HG03558 (cell line): Measurements from ENCODE around the gene TUBB1.

ENCODE experiments used
- ATAC-seq: cut with Tn5 transposase; IDR thresholded peaks from one replicate; pipeline ENCODE4 v1.9.1; 2021; ENCODE audit warnings: moderate number of reproducible peaks; ENCODE audit not compliant: unreplicated experiment; ENCODE audit errors: extremely low read depth

Gene TUBB1

GRCh38 chr20:58988565-58988882 is 30.7 kb upstream of the TUBB1 start:
- no peak for ATAC-seq

- no peak for ATAC-seq
Observed at GRCh38 chr20:58989196-58989595, 30.0 kb upstream of the TUBB1 start.

- no peak for ATAC-seq
Observed at GRCh38 chr20:58990651-58991445, 28.4 kb upstream of the TUBB1 start.

- ATAC-seq = no peak
Observed at GRCh38 chr20:58991715-58992114, 27.5 kb upstream of the TUBB1 start.

GRCh38 chr20:58992911-58993310 is 26.3 kb upstream of the TUBB1 start:
- no peak for ATAC-seq

GRCh38 chr20:58993332-58994248 is 25.6 kb upstream of the TUBB1 start:
- no peak for ATAC-seq

- ATAC-seq = no peak
Observed at GRCh38 chr20:58994390-58995159, 24.7 kb upstream of the TUBB1 start.

DNA sequence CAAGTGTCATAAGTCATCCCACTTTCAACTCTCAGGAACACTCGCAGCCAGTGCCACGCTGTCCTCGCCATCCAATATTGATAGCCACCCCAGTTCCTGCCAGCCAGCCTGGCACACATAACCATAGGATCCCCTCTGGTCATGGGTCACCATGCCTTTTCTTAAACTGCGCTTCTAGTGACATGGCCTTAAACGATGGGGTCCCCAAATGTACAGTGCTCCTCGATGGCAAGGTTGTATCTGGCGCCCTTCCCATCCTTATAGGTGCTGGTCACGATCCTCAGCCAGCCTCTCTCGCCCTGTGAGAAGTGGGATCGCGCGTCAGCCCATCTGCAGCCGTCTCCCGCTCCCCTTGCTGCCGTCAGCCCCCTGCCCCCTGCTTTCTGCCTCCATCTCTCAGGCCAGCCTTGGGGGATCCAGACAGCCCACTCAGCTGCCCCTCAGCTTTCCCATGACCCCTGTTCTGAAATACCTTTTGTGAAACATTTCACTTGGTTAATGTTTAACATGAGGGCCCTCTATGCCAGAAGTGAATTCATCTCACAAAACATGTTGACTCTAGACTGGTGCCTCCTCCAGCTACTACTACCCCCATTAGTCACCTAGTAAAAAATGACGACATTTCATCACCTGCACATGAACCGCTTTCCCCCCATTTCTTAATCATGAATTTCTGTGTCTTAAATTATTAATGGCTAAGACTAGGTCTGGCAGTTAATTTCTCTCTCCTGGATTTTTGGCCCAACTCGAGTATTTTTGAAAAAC is 23.6 kb upstream of the TUBB1 start:
- no peak for ATAC-seq

- ATAC-seq = no peak
Observed at GRCh38 chr20:58996226-58996611, 23.0 kb upstream of the TUBB1 start.

GRCh38 chr20:58997141-58997770 is 22.0 kb upstream of the TUBB1 start:
- no peak for ATAC-seq

GRCh38 chr20:58998656-58999055 is 20.6 kb upstream of the TUBB1 start:
- ATAC-seq = no peak

- no peak for ATAC-seq
Observed at GRCh38 chr20:59000326-59000725, 18.9 kb upstream of the TUBB1 start.

- ATAC-seq = no peak
Observed at GRCh38 chr20:59001068-59001448, 18.2 kb upstream of the TUBB1 start.

- no peak for ATAC-seq
Observed at GRCh38 chr20:59001449-59002171, 17.6 kb upstream of the TUBB1 start.

GRCh38 chr20:59002388-59002787 is 16.8 kb upstream of the TUBB1 start:
- ATAC-seq = no peak

DNA sequence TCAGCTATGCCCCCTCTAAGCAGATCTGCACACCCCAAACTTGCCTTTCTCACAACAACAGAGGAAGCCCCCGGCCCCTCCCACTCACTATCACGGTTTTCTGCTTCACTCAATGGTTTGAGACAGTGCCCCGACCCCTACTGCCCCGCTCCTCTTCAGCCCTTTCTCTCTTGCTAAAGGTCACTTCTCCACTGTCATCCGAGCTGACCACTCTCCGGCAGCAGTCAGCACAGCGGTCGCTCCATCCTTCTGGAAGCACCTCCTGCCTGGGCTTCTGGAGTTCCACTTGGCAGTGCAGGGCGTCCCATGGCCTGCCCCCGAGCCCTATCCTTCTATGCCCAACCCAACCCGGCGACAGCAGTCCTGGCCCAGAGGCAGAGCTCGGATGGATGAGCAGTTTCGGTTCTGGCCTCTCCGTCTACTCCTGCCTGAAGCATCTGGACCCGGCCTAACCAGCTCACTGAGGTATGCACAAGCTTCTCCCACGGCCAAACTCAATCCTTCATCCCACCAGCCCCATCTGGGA is 16.3 kb upstream of the TUBB1 start:
- no peak for ATAC-seq

DNA sequence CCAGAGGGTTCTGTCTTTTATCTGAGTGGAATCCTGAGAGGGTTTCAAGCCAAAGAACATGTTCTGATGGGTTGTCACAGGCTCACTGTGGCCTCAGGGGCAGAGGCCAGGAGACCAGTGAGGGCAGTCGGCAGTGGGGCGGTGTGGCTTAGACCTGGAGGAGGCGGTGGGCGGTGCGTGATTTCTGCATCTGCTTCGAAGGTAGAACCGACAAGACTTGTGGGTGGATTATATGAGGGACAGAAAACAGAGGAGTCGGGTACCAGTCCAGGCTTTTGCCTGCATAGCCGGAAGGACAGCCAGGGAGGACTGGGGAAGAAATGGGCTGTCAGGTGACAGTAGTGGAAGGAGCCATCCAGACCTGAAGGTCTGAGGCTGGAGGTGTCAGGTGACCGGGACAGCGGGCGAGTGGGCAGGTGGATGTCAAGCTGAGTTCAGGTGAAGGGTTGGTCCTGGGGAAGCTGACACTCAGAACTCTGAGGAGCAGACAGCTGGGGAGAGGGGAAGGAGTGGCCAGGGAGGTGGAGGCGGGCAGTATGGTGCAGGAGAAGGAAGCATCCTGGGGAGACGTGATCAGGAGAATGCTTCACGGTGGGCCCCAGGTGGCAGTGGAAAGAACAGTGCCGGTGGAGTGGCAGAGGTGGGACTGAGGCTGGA is 15.3 kb upstream of the TUBB1 start:
- no peak for ATAC-seq

DNA sequence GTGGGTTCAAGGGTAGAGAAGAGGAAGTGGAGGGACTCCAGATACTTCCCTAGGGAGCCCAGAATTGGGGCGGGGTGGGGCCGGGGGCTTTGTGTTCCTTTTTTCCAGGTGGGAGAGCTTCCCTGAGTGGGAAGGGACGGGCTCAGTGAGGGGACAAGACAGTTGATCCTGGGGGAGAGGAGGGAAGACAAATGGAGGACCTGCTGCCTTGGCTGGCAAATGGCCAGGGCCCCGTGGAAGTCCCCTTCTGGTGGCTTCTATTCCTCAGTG is 14.8 kb upstream of the TUBB1 start:
- ATAC-seq = no peak
